ENCODE measurements around the gene DIS3L2. TPM values are rescaled to one million over a fixed set of nuclear protein-coding genes. Genes with fewer than 3 reads are reported as not detected.

Gene DIS3L2
- total RNA-seq, 2 donors from 2014 or later, result 39.5 to 42.4 TPM

DNA sequence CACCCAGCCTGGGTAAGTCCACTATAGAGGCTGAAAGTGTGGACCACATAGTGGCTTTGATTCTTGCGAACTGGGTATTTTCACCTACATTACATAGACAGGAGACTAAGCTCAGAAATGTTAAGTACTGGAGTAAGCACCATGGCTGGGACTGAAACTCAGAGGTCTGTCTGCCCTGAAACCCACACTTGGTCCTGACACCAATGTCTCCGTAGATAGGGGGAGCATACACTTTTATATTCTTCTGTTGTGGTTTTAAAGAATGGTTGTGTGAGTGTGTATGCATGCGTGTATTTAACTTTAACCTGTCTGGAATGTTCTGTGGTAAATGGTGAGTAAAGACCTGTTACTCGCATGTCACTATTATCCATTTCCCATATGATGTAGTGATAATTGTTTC is 25.0 kb upstream of the DIS3L2 start:
- 92 to 100% methylated on average over 1 to 3 of the region's 4 CpGs for WGBS, 2 experiments (ENCODE audit: insufficient coverage in 1 of 2, insufficient read length in 1 of 2)
- Mint-ChIP-seq H3K9me3 (no peaks in the 10 kb centered on the region), H3K4me1 (no peaks in the 10 kb centered on the region), H3K27ac (no peak overlapping the region), H3K27me3 (ENCODE audit: insufficient read depth) (peaks cover 10% of the 10 kb centered on the region), H3K4me3 (no peak overlapping the region), H3K36me3 (ENCODE audit: low read depth) (no peaks in the 10 kb centered on the region)
- Histone ChIP-seq H3K4me1 (ENCODE audit: control insufficient read depth, insufficient read depth, low read length) (no peaks in the 10 kb centered on the region), H3K27ac (ENCODE audit: low read depth, low read length) (no peak overlapping the region), H3K9me3 (ENCODE audit: control insufficient read depth, low read length) (no peaks in the 10 kb centered on the region), H3K27me3 (ENCODE audit: control insufficient read depth, insufficient read depth, low read length, poor library complexity, severe bottlenecking) (peaks cover under 1% of the 10 kb centered on the region), H3K36me3 (ENCODE audit: control insufficient read depth, insufficient read depth, low read length) (no peaks in the 10 kb centered on the region), H3K9ac (ENCODE audit: extremely low read depth, low read length, poor library complexity, severe bottlenecking) (no peak overlapping the region), H3K4me3 (ENCODE audit: low read length) (no peak overlapping the region)
- no peak for DNase-seq
- TF ChIP-seq, protein P1, sequence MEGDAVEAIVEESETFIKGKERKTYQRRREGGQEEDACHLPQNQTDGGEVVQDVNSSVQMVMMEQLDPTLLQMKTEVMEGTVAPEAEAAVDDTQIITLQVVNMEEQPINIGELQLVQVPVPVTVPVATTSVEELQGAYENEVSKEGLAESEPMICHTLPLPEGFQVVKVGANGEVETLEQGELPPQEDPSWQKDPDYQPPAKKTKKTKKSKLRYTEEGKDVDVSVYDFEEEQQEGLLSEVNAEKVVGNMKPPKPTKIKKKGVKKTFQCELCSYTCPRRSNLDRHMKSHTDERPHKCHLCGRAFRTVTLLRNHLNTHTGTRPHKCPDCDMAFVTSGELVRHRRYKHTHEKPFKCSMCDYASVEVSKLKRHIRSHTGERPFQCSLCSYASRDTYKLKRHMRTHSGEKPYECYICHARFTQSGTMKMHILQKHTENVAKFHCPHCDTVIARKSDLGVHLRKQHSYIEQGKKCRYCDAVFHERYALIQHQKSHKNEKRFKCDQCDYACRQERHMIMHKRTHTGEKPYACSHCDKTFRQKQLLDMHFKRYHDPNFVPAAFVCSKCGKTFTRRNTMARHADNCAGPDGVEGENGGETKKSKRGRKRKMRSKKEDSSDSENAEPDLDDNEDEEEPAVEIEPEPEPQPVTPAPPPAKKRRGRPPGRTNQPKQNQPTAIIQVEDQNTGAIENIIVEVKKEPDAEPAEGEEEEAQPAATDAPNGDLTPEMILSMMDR (conservative IDR thresholded peaks at IDR 0.05), result no peak

DNA sequence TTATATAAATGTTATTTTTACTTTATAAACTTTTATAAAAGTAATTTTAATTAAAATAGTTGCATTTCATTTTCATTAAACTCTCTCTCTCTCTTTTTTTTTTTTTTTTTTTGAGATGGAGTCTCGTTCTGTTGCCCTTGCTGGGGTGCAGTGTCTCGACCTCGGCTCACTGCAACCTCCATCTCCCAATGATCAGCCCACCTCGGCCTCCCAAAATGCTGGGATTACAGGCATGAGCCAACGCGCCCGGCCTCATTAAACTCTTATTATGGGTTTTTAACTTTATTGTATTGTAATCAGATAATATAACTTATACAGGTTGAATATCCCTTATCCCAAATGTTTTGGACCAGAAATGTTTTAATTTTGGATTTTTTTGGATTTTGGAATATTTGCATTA is 24.5 kb upstream of the DIS3L2 start:
- Histone ChIP-seq H3K4me3 (ENCODE audit: low read length) (no peak overlapping the region), H3K27me3 (ENCODE audit: control insufficient read depth, insufficient read depth, low read length, poor library complexity, severe bottlenecking) (no peaks in the 10 kb centered on the region), H3K4me1 (ENCODE audit: control insufficient read depth, insufficient read depth, low read length) (no peaks in the 10 kb centered on the region), H3K9ac (ENCODE audit: extremely low read depth, low read length, poor library complexity, severe bottlenecking) (no peak overlapping the region), H3K9me3 (ENCODE audit: control insufficient read depth, low read length) (no peaks in the 10 kb centered on the region), H3K36me3 (ENCODE audit: control insufficient read depth, insufficient read depth, low read length) (no peaks in the 10 kb centered on the region), H3K27ac (ENCODE audit: low read depth, low read length) (no peak overlapping the region)
- no peak for DNase-seq
- 80 to 93% methylated on average over 3 to 4 of the region's 7 CpGs for WGBS, 2 experiments (ENCODE audit: insufficient coverage in 1 of 2, insufficient read length in 1 of 2)
- Mint-ChIP-seq H3K27me3 (ENCODE audit: insufficient read depth) (peaks cover 5% of the 10 kb centered on the region), H3K27ac (no peak overlapping the region), H3K4me1 (no peaks in the 10 kb centered on the region), H3K36me3 (ENCODE audit: low read depth) (no peaks in the 10 kb centered on the region), H3K4me3 (no peak overlapping the region), H3K9me3 (no peaks in the 10 kb centered on the region)
- TF ChIP-seq, protein P1 (conservative IDR thresholded peaks at IDR 0.05), result no peak

DNA sequence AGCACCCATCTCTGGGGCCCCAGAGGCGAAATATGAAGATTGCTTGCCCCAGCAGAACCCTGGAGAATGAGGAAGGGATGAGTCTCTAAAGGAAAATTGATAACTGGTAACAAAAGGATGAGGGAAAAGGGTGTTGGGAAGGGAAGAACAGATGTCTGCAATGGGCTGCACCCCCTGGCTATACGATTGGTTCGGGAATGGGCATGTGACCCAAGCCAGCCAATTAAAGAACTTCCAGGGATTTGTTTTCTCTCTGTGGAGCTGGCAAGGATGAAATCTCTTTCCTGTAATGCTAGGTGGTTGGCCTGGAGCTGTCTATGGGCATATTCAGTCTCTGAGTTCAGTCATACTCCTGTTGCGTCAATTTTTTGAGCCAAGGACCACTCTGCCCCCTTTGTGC is 22.5 kb upstream of the DIS3L2 start:
- Mint-ChIP-seq H3K36me3 (ENCODE audit: low read depth) (no peaks in the 10 kb centered on the region), H3K4me1 (no peaks in the 10 kb centered on the region), H3K4me3 (no peak overlapping the region), H3K9me3 (no peaks in the 10 kb centered on the region), H3K27me3 (ENCODE audit: insufficient read depth) (peaks cover 2% of the 10 kb centered on the region), H3K27ac (no peak overlapping the region)
- no peaks in the 10 kb centered on the region for H3K36me3 ChIP-seq (ENCODE audit: control insufficient read depth, insufficient read depth, low read length)
- TF ChIP-seq, protein P1 (conservative IDR thresholded peaks at IDR 0.05), result no peak
- H3K27me3 ChIP-seq (ENCODE audit: control insufficient read depth, insufficient read depth, low read length, poor library complexity, severe bottlenecking), result no peaks in the 10 kb centered on the region
- no peak overlapping the region for H3K4me3 ChIP-seq (ENCODE audit: low read length)
- H3K9ac ChIP-seq (ENCODE audit: extremely low read depth, low read length, poor library complexity, severe bottlenecking), result no peak overlapping the region
- 91 to 92% methylated on average over 4 of the region's 4 CpGs for WGBS, 2 experiments (ENCODE audit: insufficient coverage in 1 of 2, insufficient read length in 1 of 2)
- no peak overlapping the region for H3K27ac ChIP-seq (ENCODE audit: low read depth, low read length)
- H3K4me1 ChIP-seq (ENCODE audit: control insufficient read depth, insufficient read depth, low read length), result no peaks in the 10 kb centered on the region
- no peak for DNase-seq
- H3K9me3 ChIP-seq (ENCODE audit: control insufficient read depth, low read length), result no peaks in the 10 kb centered on the region

Data from endodermal cell (in vitro differentiated cells).